HG02623 (cell line): Measurements from ENCODE around the gene ABCB9.

ENCODE experiments used
- ATAC-seq: cut with Tn5 transposase; IDR thresholded peaks from one replicate; pipeline ENCODE4 v1.9.1; 2021; ENCODE audit warnings: moderate library complexity; ENCODE audit not compliant: unreplicated experiment

ABCB9 gene

DNA sequence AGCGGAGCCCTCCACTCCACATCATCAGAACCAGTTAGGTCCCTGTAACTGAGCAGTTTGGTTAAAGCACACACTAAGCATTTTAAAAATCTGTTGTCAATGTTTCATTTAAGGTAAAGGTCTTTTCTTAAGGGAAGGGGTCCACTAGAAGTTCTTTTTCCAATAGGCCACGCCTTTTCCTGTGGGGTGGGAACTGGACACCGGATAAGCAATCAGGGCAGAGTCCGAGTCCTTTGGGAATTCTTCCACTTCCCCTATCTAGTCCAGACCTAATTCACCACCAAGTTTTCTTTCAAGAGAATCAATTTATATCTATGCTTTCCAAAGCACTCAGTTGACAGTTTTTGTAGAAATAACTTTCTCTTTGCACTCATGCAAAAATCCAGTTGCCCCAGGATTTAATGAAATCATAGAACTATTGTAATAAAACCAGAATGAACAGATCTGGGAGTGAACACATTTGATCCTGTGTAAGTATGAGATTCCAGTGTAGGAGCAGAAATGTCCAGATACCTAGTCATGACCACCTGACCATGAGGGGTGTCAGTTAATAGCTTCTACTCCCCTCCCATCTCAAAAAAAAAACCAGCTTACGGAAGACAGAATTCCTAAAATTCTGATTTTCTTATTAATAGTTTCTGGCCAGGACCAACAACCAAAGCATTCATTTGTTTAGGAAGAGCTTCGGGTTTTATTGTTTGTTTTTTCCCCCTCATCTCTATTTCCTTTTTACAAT is 82.0 kb downstream of the ABCB9 start:
- no peak for ATAC-seq

DNA sequence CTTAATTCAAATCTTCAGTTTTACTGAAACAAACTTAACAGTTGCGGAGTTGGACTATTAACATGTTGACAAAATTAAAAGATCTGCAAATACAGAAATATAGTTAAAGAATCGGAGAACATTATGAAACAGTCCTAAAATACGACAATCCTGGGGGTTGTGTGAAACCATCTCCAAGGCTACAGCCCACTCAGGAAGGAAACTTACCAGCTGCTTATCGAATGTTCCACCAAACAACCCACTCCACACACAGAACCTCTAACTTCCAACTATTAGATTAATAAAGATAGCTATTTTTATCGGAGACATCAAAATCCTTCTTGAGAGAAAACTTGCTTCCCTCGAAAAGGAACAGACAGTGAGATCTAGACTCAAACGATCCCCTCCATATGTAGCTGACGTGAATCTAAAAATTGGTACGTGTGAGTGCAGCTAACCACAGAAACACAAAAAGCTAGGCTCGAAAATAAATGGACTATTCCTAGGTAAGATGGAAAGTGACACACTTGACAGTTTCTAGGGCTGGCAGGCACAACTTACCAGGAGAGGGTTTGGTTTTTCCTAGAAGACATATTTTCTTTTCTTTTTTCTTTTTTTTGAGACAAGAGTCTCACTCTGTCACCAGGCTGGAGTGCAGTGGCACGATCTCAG is 83.2 kb downstream of the ABCB9 start:
- ATAC-seq: no peak

DNA sequence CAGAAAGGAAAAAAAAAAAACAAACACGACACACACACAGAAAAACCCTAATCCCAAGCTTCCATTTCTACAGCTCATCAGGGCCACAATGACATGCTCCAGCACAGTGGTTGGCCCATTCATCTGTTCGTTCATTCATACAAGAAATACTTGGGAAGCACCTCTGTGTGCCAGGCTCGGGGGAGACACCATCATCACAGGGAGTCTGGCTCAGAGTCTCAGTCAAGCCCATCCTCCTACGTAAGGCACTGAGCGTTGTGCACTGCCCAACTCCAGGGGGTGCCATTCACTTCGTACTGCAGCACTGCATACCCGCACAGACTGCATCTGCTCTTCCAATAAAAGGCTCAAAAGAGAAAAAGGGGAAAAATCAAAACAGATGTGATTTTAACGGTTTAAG is 85.6 kb downstream of the ABCB9 start:
- ATAC-seq: no peak

DNA sequence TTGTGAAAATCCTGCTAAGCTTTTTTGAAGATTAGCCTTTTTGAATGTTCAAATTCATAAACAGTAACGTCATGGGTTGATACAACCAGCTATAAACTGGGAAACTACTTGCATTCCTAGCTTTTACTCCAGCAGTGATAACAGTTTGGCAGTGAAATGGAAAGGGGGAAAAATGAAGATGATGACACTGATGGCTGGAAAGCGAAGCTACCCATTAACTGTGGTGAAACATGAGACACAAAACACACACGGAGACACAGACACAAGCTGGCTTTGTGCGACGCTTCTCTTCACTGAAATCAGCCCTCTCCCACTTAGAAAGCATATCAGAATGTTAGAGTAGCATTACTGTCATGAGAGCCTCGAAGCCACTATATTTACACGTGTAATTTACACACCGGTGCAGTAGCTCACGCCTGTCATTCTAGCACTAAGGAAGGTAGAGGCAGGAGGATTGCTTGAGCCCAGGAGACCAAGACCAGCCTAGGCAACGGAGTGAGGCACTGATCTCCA is 86.1 kb downstream of the ABCB9 start:
- ATAC-seq: no peak
